NCI-H1694 treated with DMSO at 0.1 percent for 48 hours (cell line): ENCODE data around the gene TMEM273.

Experiments
- DNase-seq: peaks from one replicate; lab custom pipeline; 2025; lab: John Stamatoyannopoulos, UW

TMEM273 gene

DNA sequence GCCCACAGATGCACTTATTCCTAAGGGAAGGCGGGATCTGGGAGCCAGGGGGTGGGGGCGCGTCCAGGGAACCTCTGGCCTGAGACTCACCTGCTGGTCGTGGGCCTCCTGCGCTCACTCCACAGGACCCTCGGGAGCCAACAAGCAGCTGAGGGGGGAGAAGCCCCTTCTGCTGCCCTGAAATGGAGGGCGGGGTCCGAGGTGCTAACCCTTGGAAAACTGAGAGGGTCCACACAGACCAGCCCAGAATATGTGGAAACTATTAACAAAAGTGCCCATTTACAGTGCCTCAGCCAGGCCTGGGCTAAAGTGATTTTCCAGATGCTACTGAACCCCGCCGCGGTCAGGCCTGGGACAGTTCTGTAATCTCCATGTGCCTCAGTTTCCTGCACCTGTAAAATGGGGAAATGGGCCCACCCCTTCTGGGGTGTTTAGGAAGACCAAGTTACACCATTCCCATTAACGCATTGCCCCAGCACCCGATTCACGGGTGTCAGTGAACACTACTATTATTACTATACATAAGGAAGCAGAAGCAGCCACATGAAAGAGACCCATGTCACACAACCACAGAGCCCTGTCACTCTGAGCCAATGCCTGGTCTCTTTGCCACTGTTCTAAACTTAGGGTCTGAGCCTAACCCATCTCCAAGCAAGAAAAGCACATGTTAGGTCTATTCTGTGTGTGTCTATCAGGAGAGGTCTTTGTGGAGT is 72.2 kb downstream of the TMEM273 start:
- no peak for DNase-seq

GRCh38 chr10:49115015-49115795 is 73.0 kb downstream of the TMEM273 start, which contains the start of gene VSTM4:
VSTM4 (minus strand) TSS chr10:49115522; CDS start chr10:49115485, 37 bp downstream.
- no peak for DNase-seq

DNA sequence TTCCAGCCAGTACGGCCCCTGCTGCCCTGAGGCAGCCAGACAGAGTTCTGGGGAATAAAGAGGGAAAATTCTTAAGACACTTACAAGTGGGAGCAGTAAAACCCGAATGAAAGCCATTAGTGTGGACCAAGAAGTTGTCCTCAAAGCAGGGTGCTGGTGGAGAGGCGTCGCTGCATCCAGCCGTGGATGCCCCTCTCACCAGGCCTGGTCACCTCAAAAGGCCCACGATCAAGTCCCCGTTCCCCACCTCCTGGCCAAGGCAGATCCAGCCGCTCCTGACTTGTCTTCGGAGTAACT is 73.5 kb downstream of the TMEM273 start:
- no peak for DNase-seq

GRCh38 chr10:49113741-49114141 is 74.5 kb downstream of the TMEM273 start:
- no peak for DNase-seq

- DNase-seq = no peak
Measured at GRCh38 chr10:49112851-49113250, 75.3 kb downstream of the TMEM273 start.

- no peak for DNase-seq
Measured at GRCh38 chr10:49112098-49112497, 76.1 kb downstream of the TMEM273 start.

DNA sequence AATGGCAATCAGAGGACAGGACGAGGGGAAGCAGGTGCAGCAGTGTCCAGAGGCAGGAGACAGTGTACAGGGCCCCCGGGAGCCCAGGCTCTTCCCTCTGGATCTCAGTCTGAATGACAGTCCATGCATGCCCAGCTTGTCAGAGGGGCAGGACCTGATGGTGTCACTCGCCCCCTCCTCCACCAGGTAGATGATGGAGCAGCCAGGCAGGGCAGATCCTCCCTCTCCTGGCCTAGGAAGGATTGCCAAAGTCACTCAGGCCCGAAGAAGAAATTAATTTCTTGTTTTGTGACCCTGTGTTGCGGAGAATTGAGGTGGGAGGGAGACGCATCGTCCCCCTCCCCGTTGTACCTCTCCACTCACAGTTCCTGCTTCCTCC is 76.9 kb downstream of the TMEM273 start:
- DNase-seq = no peak

- DNase-seq = no peak
Measured at GRCh38 chr10:49110684-49111319, 77.4 kb downstream of the TMEM273 start.

GRCh38 chr10:49109669-49110340 is 78.4 kb downstream of the TMEM273 start:
- no peak for DNase-seq

GRCh38 chr10:49108656-49109055 is 79.5 kb downstream of the TMEM273 start:
- DNase-seq = no peak

- DNase-seq = no peak
Measured at GRCh38 chr10:49107887-49108267, 80.3 kb downstream of the TMEM273 start.

GRCh38 chr10:49107111-49107886 is 80.9 kb downstream of the TMEM273 start:
- DNase-seq = no peak

DNA sequence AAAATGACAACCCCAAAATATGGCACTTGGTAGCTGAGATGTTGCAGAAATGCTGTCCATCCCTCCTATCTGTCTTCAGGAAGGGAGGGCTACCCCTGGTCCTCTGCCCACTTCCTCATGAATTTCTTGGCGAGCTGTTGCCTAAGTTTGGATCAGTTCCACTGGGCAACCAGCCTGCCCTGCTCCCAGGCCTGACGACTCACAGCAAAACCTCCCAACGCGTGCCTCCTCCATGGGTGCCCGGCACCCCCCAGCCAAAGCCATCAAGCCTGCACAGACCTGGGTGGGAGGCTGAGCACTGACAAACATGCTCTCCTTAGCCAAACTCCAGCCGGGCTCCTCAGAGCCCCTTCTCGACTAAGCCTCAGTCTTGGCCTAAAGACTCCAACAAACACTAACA is 81.7 kb downstream of the TMEM273 start:
- no peak for DNase-seq

GRCh38 chr10:49105076-49105475 is 83.1 kb downstream of the TMEM273 start:
- no peak for DNase-seq
